Measurements from ENCODE around the gene LY9.

LY9 gene

DNA sequence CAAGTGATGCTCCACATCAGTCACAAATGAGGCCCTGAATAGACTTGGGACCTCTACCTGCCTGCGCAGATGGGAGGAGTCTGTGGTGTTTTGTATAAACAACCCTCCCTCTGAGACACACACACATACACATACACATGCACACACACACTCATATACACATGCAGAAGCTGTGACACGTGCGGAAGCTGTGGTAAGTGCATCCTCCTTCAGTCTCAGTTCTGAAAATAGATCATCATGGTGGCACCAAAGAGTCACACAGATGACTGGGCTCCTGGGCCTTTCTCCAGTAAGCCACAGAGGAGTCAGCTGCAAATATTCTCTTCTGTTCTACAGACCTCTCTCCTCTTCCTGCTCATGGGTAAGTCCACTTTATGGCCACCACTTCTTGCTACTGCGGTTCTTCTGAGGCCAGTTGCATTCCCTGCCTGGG lies at the start of gene LY9:
TSS of gene LY9 (plus strand) at position 224 of the 433 bp plus-strand sequence. CDS start at position 238, 14 bp downstream.
- DNase-seq (ENCODE audit: low read depth, low spot score) = no peak
- ChIA-PET POLR2A (no interaction called here), CTCF (no interaction called here)
- TF ChIP-seq CTCF (IDR thresholded peaks at IDR 0.05; ENCODE audit: insufficient read depth, low read length, missing control alignments) = no peak
- H3K4me3 ChIP-seq (ENCODE audit: low read depth, low read length) = no peak within 1 kb of the TSS

DNA sequence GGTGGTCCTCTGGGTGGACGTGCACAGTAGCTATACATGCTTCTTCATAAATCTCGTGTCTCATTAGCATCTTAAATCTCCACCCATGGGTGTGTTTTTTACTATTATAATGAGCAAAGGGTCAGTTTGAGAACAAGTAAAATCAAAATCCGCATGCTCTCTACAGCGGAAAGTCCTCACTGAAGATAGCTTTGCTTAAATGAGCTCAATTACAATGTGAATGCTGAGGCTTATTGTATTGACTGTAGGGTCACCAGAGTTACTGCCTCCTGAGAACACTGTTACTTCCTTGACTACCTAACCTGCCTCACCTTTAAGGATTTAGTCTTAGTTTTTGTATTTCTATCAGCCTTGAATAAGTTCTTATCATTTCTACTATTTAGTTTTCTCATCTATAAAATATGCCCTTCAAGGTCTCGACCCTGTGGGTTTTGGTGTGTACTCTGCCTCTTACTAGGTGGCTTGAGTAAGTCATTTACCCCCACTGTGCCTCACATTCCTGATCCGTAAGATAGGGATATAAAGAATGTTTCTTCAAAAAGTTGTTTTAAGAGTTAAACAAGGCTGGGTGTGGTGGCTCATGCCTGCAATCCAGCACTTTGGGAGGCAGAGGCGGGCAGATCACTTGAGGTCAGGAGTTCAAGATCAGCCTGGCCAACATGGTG lies 49.0 kb upstream of the LY9 start:
- H3K4me3 ChIP-seq (ENCODE audit: low read depth, low read length) = no peak overlapping the region
- TF ChIP-seq CTCF (IDR thresholded peaks at IDR 0.05; ENCODE audit: insufficient read depth, low read length, missing control alignments) = no peak
- no peak for DNase-seq (ENCODE audit: low read depth, low spot score)
- POLR2A ChIA-PET = no interaction called here
- CTCF ChIA-PET = no interaction called here

DNA sequence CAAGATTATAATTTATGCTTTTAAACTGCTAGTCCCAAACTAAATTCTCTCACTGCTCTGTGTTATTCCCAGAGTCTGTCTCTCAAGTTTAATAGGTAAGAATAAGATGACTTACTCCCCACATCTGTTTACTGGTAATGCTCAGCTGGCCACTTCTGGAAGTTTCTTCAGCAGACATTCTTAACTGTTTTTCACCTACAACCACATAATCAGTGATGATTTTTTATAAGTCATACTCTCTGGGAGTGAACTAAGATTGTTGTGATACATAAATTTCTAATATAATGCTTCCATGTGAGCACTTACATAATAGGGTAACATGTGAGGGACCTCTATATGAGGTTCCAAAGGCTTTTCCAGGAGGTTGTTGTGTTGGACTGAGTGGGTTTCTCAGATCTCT lies 48.3 kb upstream of the LY9 start:
- CTCF ChIA-PET = no interaction called here
- POLR2A ChIA-PET = no interaction called here
- H3K4me3 ChIP-seq (ENCODE audit: low read depth, low read length) = no peak overlapping the region
- no peak for DNase-seq (ENCODE audit: low read depth, low spot score)
- no peak for TF ChIP-seq CTCF (IDR thresholded peaks at IDR 0.05; ENCODE audit: insufficient read depth, low read length, missing control alignments)

GRCh38 chr1:160748181-160748877 lies 47.6 kb upstream of the LY9 start:
- no peak for TF ChIP-seq CTCF (IDR thresholded peaks at IDR 0.05; ENCODE audit: insufficient read depth, low read length, missing control alignments)
- no peak for DNase-seq (ENCODE audit: low read depth, low spot score)
- H3K4me3 ChIP-seq (ENCODE audit: low read depth, low read length) = no peak overlapping the region
- POLR2A ChIA-PET = no interaction called here
- CTCF ChIA-PET = no interaction called here

- ChIA-PET POLR2A (no interaction called here), CTCF (no interaction called here)
- DNase-seq (ENCODE audit: low read depth, low spot score) = no peak
- TF ChIP-seq CTCF (IDR thresholded peaks at IDR 0.05; ENCODE audit: insufficient read depth, low read length, missing control alignments) = no peak
- no peak overlapping the region for H3K4me3 ChIP-seq (ENCODE audit: low read depth, low read length)
Measured at GRCh38 chr1:160748878-160749269, 47.1 kb upstream of the LY9 start.

- CTCF ChIA-PET = no interaction called here
- no peak overlapping the region for H3K4me3 ChIP-seq (ENCODE audit: low read depth, low read length)
- no peak for TF ChIP-seq CTCF (IDR thresholded peaks at IDR 0.05; ENCODE audit: insufficient read depth, low read length, missing control alignments)
- POLR2A ChIA-PET = no interaction called here
- DNase-seq (ENCODE audit: low read depth, low spot score) = no peak
Measured at GRCh38 chr1:160750608-160751007, 45.4 kb upstream of the LY9 start.

Data from AG04449 (cell line).